HEK293T (cell line): ENCODE data around the gene SELENOO.

ENCODE experiments used
- ARNT ChIP-seq: fragments of 450-650 bp; IDR thresholded peaks from 2 replicates; pipeline ENCODE4 v1.6.1; 2017; ENCODE audit warnings: mild to moderate bottlenecking
- CTBP1 ChIP-seq: fragments of 450-650 bp; IDR thresholded peaks from 2 replicates; pipeline ENCODE4 v1.6.1; 2016; ENCODE audit warnings: borderline replicate concordance
- FOXK2 ChIP-seq: fragments of 450-650 bp; IDR thresholded peaks from 2 replicates; pipeline ENCODE4 v1.6.1; 2016; ENCODE audit warnings: mild to moderate bottlenecking
- HDGF ChIP-seq: fragments of 450-650 bp; IDR thresholded peaks from 2 replicates; pipeline ENCODE4 v1.6.1; 2017; ENCODE audit warnings: antibody characterized with exemption, borderline replicate concordance
- NFRKB ChIP-seq: fragments of 450-650 bp; IDR thresholded peaks from 2 replicates; pipeline ENCODE4 v1.6.1; 2016; ENCODE audit warnings: mild to moderate bottlenecking, moderate library complexity
- SP1 ChIP-seq: fragments of 450-650 bp; IDR thresholded peaks from 2 replicates; pipeline ENCODE4 v1.6.1; 2017
- TF ChIP-seq, protein P1 (sequence below): fragments of 450-650 bp; IDR thresholded peaks from 2 replicates; pipeline ENCODE4 v1.6.1; 2016

DNA sequence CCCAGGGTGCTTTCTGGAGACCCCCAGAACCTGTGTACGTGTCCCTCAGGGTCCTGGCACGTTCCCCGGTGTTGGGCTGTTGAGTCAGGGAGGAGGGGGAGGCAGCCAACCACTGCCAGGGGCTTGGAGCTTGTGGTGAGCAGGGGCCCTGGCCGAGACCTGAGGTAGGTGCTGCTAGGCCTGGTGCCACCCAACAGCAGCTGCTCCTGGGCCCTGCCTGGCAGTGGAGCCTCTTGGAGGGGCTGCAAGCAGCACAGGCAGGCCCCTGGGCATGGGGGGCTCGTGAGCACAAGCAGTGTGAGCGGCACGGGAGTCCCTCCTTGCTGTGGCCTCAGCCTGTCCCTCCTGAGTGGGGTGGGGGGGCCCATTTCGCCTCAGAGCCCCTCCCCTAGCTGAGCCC, 7.2 kb upstream of the SELENOO start:
- TF ChIP-seq FOXK2 (no peak), ARNT (no peak), NFRKB (no peak), CTBP1 (no peak), HDGF (no peak), SP1 (no peak)
- TF ChIP-seq, protein P1, sequence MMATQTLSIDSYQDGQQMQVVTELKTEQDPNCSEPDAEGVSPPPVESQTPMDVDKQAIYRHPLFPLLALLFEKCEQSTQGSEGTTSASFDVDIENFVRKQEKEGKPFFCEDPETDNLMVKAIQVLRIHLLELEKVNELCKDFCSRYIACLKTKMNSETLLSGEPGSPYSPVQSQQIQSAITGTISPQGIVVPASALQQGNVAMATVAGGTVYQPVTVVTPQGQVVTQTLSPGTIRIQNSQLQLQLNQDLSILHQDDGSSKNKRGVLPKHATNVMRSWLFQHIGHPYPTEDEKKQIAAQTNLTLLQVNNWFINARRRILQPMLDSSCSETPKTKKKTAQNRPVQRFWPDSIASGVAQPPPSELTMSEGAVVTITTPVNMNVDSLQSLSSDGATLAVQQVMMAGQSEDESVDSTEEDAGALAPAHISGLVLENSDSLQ: no peak
